GM12878 (cell line): ENCODE results near the gene FUZ. TPM values are rescaled to one million over a fixed set of nuclear protein-coding genes. Genes with fewer than 3 reads are reported as not detected.

Experiments used
- CEBPB ChIP-seq, 2 experiments: fragments of 150-350 bp in 1 of 2; IDR thresholded peaks; 2 replicates each; pipeline ENCODE4 v1.6.1; 2012 to 2014; ENCODE audit warnings: low read depth in 2 of 2, low read length in 2 of 2, borderline replicate concordance in 1 of 2, inconsistent platforms in 1 of 2
- DPF2 ChIP-seq: fragments of 450-650 bp; IDR thresholded peaks from 2 replicates; pipeline ENCODE4 v1.6.1; 2017; ENCODE audit warnings: mild to moderate bottlenecking
- ESRRA ChIP-seq: IDR thresholded peaks from 2 replicates; pipeline ENCODE4 v1.6.1; 2012; ENCODE audit warnings: mild to moderate bottlenecking, low read length, improper control_type of control experiment
- IRF4 ChIP-seq: IDR thresholded peaks from 2 replicates; pipeline ENCODE4 v1.6.1; 2011; ENCODE audit warnings: low read depth, low read length
- KDM1A ChIP-seq: fragments of 200-600 bp; sonication (generic); IDR thresholded peaks from 2 replicates; pipeline ENCODE4 v1.6.1; 2016; ENCODE audit warnings: borderline replicate concordance
- LARP7 ChIP-seq: fragments of 450-650 bp; IDR thresholded peaks from 2 replicates; pipeline ENCODE4 v1.6.1; 2017; ENCODE audit warnings: mild to moderate bottlenecking
- NFIC ChIP-seq: IDR thresholded peaks from 2 replicates; pipeline ENCODE4 v1.6.1; 2012; ENCODE audit warnings: low read depth, mild to moderate bottlenecking, inconsistent platforms, low read length, moderate library complexity
- NR2C1 ChIP-seq: fragments of 450-650 bp; IDR thresholded peaks from 2 replicates; pipeline ENCODE4 v1.6.1; 2017; ENCODE audit warnings: antibody characterized with exemption, mild to moderate bottlenecking, moderate library complexity
- NR2F1 ChIP-seq: fragments of 450-650 bp; conservative IDR thresholded peaks from 2 replicates; pipeline ENCODE4 v1.6.1; 2017; ENCODE audit warnings: mild to moderate bottlenecking
- PAX5 ChIP-seq: IDR thresholded peaks from 2 replicates; pipeline ENCODE4 v1.6.1; 2011; ENCODE audit warnings: low read depth, low read length, borderline replicate concordance
- RCOR1 ChIP-seq: conservative IDR thresholded peaks from 2 replicates; pipeline ENCODE4 v1.6.1; 2012; ENCODE audit warnings: low read depth, low read length, improper control_type of control experiment
- RUNX3 ChIP-seq: IDR thresholded peaks from 2 replicates; pipeline ENCODE4 v1.6.1; 2012; ENCODE audit warnings: low read length, inconsistent platforms
- SREBF1 ChIP-seq: IDR thresholded peaks from 2 replicates; pipeline ENCODE4 v1.6.1; 2012; ENCODE audit warnings: mild to moderate bottlenecking, low read length
- WRNIP1 ChIP-seq: IDR thresholded peaks from 2 replicates; pipeline ENCODE4 v1.6.1; 2011; ENCODE audit warnings: low read depth, low read length, improper control_type of control experiment, borderline replicate concordance
- ZSCAN29 ChIP-seq: fragments of 450-650 bp; IDR thresholded peaks from 2 replicates; pipeline ENCODE4 v1.6.1; 2017; ENCODE audit warnings: mild to moderate bottlenecking, moderate library complexity
- ZZZ3 ChIP-seq: IDR thresholded peaks from 2 replicates; pipeline ENCODE4 v1.6.1; 2011; ENCODE audit warnings: low read depth; ENCODE audit not compliant: control insufficient read depth, insufficient read length
- polyA plus RNA-seq, 11 experiments: library from polyadenylated mRNA; depleted of rRNA in 4 of 11; unstranded in 6 of 11; stranded (reverse) in 5 of 11; fragments of >200 nt; fragmentation: Nextera tagmentation in 4 of 11; fragmentation: Illumina TruSeq in 1 of 11; extraction: Ambion mirVana in 4 of 11; extraction: Trizol in 1 of 11; gene quantifications; 1 replicate in 1 of 11; 2 replicates in 10 of 11; pipeline versions ENCODE4 v1.2.1 to v1.2.3, GENCODE V29; 2011 to 2016; ENCODE audit warnings: inconsistent platforms in 2 of 11, missing spikeins in 2 of 11, low read depth in 1 of 11
- total RNA-seq, 4 experiments: library from RNA; depleted of rRNA in 3 of 4; stranded (reverse); fragments of >200 nt in 3 of 4; fragmentation: Illumina TruSeq in 1 of 4; extraction: Trizol in 1 of 4; gene quantifications; 2 replicates each; pipeline versions ENCODE4 v1.2.1 to v1.2.3, GENCODE V29; 2013 to 2021
- TF ChIP-seq, protein P1 (sequence below): IDR thresholded peaks from 2 replicates; pipeline ENCODE4 v1.6.1; 2011; ENCODE audit warnings: borderline replicate concordance, low read depth, mild to moderate bottlenecking, moderate library complexity, mixed read lengths, low read length; ENCODE audit not compliant: insufficient read depth; ENCODE audit errors: extremely low read length
- TF ChIP-seq, protein P2 (sequence below): fragments of 450-650 bp; formaldehyde crosslinking; IDR thresholded peaks from 2 replicates; pipeline ENCODE4 v1.4.0; 2020; ENCODE audit warnings: mild to moderate bottlenecking, moderate library complexity
- TF ChIP-seq, protein P3 (sequence below): fragments of 450-650 bp; IDR thresholded peaks from 2 replicates; pipeline ENCODE4 v1.6.1; 2017; ENCODE audit warnings: borderline replicate concordance
- TF ChIP-seq, protein P4 (sequence below): IDR thresholded peaks from 2 replicates; pipeline ENCODE4 v1.6.1; 2011; ENCODE audit warnings: borderline replicate concordance, low read depth, mild to moderate bottlenecking, moderate library complexity, low read length; ENCODE audit not compliant: insufficient read depth, poor library complexity, severe bottlenecking

The FUZ gene
- total and polyA plus RNA-seq, 10 of the 15 experiments (the other 5 are each of a cell fraction or from before 2014, with no cell fraction given), result 0.18 to 11.5 (median 8.8) TPM

DNA sequence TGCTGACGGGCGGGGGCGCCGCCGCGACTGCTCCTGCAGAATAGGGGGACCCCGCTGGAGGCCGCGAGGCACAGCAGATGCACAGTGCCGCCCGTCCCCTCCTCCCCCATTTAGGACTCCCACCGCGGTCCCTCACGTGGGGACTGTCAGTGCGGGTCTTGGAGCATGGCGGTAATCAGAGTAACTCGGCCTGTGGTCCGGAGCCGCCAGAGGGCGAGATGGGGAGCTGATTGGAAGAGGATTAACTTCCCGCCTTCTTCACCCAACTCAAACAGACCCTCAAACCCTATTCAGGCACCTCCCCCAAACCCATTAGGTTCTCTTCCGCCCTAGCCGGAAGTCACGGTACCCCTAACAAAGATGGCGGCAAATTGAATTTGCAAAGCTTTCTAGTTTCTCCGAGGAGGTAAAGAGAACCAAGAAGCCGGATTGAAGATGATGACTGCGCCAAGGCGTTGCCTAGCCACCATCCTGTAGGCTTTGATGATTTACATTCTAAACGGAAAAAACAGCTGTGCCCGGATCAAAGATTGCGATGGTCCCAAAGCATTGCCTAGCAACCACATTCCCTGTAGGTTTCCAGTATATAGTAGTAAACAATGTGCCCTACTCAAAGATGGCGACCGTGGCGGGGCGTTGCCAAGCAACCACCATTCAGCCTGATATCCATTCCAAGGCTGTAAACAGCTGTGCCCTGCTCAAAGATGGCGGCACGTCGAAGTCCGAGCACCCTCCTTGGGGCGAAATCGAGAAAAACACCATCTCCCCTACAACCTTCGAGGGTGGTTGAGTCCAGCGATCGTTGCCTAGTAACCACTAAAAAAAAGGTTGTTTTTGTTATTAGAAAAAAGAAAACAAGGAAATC, at the start of gene FUZ (continued):
- TF ChIP-seq DPF2, result no peak; the same call in 1 of the 2 replicates
- TF ChIP-seq CEBPB (IDR thresholded peaks at IDR 0.05; ENCODE audit: borderline replicate concordance in 1 of 2, low read depth in 2 of 2, low read length in 2 of 2), result no peak
- 0 out of 2 replicates have a peak, but pooled peaks have one; percentile 70 for TF ChIP-seq WRNIP1
- no peak for TF ChIP-seq NFIC
- TF ChIP-seq, protein P1, sequence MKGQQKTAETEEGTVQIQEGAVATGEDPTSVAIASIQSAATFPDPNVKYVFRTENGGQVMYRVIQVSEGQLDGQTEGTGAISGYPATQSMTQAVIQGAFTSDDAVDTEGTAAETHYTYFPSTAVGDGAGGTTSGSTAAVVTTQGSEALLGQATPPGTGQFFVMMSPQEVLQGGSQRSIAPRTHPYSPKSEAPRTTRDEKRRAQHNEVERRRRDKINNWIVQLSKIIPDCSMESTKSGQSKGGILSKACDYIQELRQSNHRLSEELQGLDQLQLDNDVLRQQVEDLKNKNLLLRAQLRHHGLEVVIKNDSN, result peak; percentile 61
- 0 out of 2 replicates have a peak, but pooled peaks have one; percentile 3 for TF ChIP-seq RUNX3
- TF ChIP-seq ZSCAN29, result no peak
- TF ChIP-seq, protein P2, sequence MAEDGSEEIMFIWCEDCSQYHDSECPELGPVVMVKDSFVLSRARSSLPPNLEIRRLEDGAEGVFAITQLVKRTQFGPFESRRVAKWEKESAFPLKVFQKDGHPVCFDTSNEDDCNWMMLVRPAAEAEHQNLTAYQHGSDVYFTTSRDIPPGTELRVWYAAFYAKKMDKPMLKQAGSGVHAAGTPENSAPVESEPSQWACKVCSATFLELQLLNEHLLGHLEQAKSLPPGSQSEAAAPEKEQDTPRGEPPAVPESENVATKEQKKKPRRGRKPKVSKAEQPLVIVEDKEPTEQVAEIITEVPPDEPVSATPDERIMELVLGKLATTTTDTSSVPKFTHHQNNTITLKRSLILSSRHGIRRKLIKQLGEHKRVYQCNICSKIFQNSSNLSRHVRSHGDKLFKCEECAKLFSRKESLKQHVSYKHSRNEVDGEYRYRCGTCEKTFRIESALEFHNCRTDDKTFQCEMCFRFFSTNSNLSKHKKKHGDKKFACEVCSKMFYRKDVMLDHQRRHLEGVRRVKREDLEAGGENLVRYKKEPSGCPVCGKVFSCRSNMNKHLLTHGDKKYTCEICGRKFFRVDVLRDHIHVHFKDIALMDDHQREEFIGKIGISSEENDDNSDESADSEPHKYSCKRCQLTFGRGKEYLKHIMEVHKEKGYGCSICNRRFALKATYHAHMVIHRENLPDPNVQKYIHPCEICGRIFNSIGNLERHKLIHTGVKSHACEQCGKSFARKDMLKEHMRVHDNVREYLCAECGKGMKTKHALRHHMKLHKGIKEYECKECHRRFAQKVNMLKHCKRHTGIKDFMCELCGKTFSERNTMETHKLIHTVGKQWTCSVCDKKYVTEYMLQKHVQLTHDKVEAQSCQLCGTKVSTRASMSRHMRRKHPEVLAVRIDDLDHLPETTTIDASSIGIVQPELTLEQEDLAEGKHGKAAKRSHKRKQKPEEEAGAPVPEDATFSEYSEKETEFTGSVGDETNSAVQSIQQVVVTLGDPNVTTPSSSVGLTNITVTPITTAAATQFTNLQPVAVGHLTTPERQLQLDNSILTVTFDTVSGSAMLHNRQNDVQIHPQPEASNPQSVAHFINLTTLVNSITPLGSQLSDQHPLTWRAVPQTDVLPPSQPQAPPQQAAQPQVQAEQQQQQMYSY (CRISPR knock-in tag), result no peak
- 0 out of 2 replicates have a peak, but pooled peaks have one; percentile 33 for TF ChIP-seq ESRRA
- TF ChIP-seq NR2F1, result no peak
- TF ChIP-seq, protein P3, sequence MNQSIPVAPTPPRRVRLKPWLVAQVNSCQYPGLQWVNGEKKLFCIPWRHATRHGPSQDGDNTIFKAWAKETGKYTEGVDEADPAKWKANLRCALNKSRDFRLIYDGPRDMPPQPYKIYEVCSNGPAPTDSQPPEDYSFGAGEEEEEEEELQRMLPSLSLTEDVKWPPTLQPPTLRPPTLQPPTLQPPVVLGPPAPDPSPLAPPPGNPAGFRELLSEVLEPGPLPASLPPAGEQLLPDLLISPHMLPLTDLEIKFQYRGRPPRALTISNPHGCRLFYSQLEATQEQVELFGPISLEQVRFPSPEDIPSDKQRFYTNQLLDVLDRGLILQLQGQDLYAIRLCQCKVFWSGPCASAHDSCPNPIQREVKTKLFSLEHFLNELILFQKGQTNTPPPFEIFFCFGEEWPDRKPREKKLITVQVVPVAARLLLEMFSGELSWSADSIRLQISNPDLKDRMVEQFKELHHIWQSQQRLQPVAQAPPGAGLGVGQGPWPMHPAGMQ, result no peak
- TF ChIP-seq SREBF1, result peak; percentile 74
- TF ChIP-seq NR2C1, result peak; percentile 80
- TF ChIP-seq RCOR1, result 0 out of 2 replicates have a peak, but pooled peaks have one; percentile 75
- peak; percentile 20; the same call in 1 of the 2 replicates for TF ChIP-seq PAX5
- no peak for TF ChIP-seq LARP7
- TF ChIP-seq KDM1A, result no peak
- TF ChIP-seq, protein P4, sequence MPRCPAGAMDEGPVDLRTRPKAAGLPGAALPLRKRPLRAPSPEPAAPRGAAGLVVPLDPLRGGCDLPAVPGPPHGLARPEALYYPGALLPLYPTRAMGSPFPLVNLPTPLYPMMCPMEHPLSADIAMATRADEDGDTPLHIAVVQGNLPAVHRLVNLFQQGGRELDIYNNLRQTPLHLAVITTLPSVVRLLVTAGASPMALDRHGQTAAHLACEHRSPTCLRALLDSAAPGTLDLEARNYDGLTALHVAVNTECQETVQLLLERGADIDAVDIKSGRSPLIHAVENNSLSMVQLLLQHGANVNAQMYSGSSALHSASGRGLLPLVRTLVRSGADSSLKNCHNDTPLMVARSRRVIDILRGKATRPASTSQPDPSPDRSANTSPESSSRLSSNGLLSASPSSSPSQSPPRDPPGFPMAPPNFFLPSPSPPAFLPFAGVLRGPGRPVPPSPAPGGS, result no peak
- TF ChIP-seq ZZZ3, result no peak
- TF ChIP-seq IRF4, result 0 out of 2 replicates have a peak, but pooled peaks have one; percentile 18
